CMK (cell line): Measurements from ENCODE around the gene KRTAP12-2.
"Not testable (repeated sequence)": the region's sequence is repeated elsewhere in the genome, so short reads cannot be mapped to it uniquely, and the experiment has no call there.

Experiments used
- DNase-seq: peaks from one replicate; pipeline ENCODE4 v3.0.0-alpha.2; 2010; ENCODE audit warnings: low read depth

The KRTAP12-2 gene

DNA sequence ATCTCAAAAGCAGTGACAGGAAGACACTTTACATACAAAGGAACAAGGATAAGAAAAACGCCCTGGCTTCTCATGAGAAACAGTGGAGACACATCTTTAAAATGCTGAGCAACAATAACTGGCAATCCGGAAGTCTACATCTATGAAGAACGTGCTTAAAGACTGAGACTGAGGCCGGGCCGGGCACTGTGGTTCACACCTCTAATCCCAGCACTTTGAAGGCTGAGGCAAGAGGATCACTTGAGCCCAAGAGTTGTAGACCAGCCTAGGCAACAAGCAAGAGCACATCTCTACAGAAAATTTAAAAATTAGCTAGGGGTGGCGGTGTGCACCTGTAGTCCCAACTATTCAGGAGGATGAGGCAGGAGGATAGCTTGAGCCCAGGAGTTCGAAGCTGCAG is 17.4 kb upstream of the KRTAP12-2 start:
- DNase-seq: no peak

DNA sequence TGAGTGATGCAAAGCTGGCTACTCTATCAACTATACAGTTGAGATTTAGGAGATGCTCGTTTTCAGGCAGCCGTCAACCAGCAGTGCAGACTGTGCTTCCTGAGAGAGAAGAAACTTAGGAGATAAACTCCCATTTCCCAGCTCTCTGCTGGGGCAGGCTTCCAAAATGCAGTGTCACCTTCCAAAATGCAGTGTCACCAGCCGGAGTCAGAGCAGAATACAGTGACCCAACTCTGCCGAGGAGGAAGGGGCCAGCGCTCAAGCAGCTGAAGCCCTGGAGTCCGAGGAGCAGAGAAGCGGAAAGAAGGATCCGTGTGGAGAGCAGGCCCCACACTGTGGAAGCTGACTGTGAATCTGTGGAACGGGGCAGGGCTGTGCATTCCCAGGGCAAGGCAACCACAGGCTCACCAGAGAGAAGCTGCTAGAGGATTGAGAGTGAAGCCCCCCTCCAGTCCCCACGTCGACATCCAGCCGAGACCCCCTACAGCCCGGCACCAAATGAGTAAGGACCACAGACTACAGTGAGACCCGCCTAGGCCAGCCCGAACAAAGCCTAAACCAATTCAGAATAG is 15.9 kb upstream of the KRTAP12-2 start:
- DNase-seq: no peak

DNA sequence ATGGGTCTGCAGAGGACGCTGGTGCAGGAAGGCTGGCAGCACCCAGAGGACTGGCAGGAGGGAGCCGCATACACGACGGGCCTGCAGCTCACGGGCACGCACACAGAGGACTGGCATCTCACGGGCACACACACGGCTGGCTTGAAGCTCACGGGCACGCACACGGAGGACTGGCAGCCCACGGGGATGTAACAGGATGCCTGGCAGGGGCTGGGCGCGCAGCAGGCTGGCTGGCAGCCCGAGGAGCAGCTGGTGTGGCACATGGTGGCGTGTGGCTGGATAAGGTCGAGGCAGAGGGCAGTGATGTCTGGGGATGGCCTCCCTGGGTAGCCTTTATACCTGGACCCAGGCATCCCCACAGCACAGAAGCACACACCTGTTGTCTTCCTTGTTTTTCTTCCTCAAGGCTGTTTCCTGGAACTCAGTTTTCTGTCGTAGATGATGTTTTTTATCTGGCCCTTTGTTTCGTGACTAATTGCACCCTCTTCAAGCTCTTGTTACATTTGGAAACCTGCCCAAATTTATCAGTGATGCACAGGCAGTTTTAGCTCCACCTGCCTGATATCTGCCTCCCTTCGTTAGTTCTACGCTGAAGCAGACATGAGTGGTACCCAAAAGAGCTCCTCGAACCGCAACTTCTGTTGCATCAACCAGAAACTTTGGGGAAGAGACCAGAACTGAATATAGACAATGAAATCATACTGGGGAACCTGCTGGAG is 15.3 kb upstream of the KRTAP12-2 start, which contains the start of gene KRTAP12-1:
Gene KRTAP12-1 (minus strand): TSS at position 303 of the 719 bp plus-strand sequence. CDS start 40 bp downstream, at position 263.
- DNase-seq: no peak

DNA sequence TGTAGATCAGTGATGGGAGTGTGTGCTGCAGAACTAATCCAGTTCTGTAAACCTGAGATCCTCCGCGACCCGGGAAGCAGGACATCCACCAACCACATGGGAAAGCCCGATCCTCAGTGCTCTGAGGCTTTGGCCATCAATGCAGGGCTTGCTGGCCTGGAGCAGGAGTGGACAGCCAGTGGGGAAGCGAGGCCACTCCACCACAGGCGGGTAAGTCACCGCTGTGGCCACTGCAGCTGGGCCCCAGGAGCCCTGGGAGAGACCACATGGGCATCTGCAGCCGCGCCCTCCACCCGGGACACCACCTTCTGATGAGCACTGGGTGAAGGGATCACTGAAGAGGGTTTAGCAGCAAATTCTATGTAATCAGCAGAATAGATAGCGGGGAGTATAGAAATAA is 14.4 kb upstream of the KRTAP12-2 start:
- no peak for DNase-seq

DNA sequence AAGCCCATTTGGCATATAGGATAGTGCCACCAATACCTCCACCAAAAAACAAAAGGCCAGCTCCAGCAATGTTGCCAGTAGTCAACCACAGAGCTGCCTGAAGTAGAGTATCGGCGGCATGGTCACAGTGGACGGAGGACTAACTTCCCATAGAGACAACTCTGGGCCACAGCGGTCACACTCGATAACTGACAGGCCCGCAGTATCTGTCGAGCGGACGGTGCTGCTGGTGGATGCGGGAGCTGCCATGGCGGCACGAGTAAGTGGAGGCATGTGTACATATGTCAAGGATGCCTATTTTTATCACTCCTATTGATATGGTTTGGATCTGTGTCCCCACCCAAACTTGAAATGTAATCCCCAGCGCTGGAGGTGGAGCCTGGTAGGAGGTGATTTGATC is 11.2 kb upstream of the KRTAP12-2 start:
- no peak for DNase-seq

DNA sequence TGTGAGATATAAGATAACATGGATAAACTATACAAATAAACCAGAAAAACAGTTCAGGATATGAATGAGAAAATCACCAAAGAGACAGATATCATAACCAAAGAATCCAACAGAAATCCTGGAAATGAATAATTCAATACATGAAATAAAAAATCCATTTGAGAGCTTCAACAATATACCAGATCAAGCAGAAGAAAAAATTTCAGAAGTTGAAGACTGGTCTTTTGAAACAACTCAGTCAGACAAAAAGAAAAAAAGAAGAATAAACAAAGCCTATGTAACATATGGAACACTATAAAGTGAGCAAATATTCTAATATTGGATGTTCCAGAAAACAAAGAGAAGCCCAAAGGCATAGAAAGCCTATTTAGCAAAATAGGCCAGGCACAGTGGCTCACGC is 5.2 kb upstream of the KRTAP12-2 start:
- DNase-seq: no peak

DNA sequence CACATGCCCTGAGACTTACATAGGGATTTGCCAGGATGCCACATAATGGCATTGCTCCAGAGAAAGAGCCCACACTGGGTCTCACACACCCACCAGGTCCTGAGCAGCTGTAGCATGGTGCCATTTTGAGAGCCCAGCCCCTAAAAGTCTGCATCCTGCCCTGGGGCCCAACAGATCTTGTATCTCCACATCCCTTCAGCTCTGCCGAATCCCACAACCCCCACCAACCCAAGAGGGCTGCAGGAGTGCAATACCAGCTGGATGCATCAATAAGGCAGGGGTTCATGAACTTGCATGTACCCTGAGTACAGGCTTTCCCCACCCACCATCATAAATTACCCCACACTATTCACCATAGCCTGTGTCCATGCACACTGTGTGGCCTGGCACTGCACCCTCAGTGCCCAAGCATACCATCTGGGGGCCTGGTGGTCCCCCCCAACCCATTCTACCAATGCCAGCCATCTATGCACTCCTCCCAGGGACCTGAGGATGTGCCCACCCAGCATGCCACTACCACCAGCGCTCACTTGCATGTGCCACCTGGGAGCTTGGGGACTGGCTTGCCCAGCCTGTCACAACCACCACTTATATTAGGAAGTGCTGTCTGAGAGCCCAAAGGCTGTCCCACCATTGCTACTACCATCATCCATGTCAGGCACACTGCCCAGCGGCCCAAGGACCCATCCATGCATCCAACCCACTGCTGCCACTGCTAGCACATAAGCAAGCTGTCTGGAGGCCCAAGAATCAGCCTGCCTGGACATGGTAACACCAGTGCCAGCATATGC is 4.1 kb upstream of the KRTAP12-2 start:
- DNase-seq: no peak

DNA sequence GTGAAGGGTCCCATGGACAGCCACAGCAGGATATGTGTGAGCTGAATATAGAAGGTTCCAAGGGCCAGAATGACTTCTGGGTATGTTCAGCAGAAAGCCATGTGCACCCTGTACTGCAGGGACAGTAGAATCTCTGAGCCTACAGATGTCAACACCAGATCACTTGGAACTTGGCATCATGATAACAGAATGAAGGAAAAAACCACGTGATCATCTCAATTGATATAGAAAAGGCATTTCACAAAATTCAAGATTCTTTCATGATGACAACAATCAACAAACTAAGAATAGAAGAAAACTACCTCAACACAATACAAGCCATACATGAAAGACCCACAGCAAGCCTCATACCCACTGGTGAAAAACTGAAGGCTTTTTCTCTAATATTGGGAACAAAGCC is 885 bp upstream of the KRTAP12-2 start:
- DNase-seq: no peak

DNA sequence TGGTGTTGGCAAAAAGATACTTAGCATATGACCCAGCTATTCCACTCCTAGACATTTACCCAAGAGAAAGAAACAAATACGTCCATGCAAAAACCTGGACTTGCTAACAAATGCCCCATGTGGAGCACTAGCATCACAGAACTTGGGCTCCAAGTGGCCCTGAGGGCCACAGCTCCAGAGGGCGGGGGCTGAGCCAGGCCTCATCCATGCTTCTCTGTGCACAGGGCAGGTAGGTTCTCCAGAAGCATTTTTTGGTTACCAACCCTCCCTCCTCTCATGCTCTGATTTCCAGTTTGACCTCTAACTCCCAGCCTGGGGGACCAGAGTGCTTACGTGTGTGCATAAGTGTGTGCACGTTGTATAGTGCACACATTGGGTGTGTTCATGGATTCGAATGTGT is 2.0 kb downstream of the KRTAP12-2 start:
- DNase-seq: no peak

DNA sequence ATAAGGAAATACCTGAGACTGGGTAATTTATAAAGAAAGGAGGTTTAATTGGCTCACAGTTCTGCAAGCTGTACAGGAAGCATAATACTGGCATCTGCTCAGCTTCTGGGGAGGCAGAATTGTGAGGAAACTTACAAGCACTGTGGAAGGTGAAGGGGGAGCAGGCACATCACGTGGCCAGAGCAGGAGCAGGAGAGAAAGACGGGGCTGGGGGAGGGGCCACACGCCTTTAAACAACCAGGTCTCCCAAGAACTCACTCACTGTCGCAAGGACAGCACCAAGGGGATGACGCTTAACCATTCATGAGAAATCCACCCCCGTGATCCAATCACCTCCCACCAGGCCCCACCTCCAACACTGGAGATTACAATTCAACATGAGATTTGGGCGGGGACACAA is 5.2 kb downstream of the KRTAP12-2 start:
- DNase-seq: not testable (repeated sequence)

DNA sequence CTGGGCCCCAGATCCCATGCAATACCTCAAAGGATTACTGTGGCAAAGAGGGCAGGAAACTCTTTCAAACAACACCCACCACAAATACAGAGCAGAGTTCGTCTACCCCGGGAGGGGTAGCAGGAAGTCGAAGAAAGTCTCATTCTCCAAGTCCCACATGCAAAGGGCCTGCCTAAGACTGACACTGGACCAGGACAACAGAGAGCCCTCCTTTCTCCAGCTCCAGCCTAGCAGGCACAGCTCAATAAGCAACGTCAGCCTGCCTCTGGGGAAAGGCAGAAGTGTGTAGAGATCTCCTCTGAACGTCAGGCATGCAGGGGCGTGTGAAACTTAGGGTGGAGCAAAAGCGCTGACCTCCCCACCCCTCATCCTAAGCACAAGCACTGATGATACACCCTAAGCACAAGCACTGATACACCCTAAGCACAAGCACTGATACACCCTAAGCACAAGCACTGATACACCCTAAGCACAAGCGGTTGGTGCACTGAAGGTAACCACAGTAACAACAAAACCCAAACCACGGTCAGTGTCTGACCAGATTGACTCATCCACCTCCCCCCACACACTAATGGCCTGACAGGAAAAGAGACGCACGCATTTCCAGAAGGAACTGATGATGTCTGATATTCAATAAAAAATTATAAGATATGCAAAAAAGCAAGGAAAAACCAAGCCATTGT is 7.7 kb downstream of the KRTAP12-2 start:
- DNase-seq: no peak

DNA sequence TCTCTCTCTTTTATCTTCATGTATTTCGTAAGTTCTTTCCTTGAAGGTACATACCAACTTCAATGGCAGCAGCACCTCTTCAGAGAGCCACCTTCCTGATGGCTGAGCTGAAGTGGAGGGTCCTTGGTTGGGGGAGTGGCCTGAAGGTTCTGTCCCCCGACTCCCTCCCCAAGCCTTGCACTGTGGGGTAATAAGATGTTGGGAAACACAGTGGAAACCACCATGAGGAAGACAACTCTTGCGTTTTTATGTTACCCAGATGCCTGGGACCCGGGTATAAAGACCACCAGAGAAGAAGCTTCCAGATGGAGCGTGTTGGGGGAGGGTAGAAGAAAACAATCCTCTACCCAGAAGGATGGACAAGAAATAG is 8.2 kb downstream of the KRTAP12-2 start:
- no peak for DNase-seq

DNA sequence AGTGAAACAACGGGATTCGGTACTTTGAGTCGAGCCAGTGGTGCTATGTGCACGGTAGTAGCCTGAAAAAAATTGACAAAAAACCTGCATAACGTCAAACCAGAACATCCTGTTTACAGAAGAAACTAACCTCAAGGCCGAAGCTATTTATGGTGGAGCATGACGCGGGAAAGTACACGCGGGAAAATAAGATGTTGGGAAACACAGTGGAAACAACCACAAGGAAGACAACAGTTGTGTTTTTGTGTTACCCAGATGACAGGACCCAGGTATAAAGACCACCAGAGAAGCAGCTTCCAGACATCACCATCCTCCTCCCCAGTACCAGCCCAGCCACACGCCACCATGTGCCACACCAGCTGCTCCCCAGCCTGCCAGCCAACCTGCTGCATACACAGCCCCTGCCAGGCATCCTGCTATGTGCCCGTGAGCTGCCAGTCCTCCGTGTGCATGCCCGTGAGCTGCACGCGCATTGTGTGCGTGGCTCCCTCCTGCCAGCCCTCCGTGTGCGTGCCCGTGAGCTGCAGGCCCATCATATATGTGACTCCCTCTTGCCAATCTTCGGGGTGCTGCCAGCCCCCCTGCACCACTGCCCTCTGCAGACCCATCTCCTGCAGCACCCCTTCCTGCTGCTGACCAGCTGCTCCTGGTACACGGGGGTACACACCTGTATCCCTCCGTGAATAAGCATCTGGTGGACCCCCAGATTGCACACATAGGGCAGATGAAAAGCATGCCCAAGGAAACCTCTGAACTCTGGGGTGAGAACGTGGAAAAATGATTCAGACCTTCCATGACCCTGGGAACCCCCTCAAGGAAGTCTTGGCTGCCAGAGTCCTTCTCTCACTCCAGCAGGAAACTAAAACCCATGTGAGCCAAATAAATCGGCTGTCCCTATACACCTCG is 8.8 kb downstream of the KRTAP12-2 start, which contains the start of gene KRTAP12-3:
Gene KRTAP12-3 (plus strand): TSS at position 298 of the 906 bp plus-strand sequence. CDS start 48 bp downstream, at position 346.
- DNase-seq: no peak

DNA sequence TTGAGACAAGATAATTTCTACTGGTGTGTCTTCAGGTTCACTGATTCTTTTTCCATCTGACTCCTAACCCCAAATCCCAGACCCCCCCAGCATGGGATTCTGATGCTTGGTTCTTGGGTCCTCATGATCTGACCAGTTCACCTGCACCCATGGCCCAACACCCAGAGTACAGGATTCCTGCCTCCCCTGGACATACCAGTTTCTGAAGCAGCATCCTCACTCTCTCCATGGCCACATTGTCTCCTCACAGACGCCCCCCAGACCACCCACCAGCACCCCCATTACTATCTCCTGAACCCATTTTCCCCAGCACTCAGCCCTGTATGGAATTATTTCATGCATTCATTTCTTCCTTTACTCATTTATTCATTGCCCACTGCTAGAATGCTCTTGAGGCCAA is 9.9 kb downstream of the KRTAP12-2 start:
- DNase-seq: no peak

DNA sequence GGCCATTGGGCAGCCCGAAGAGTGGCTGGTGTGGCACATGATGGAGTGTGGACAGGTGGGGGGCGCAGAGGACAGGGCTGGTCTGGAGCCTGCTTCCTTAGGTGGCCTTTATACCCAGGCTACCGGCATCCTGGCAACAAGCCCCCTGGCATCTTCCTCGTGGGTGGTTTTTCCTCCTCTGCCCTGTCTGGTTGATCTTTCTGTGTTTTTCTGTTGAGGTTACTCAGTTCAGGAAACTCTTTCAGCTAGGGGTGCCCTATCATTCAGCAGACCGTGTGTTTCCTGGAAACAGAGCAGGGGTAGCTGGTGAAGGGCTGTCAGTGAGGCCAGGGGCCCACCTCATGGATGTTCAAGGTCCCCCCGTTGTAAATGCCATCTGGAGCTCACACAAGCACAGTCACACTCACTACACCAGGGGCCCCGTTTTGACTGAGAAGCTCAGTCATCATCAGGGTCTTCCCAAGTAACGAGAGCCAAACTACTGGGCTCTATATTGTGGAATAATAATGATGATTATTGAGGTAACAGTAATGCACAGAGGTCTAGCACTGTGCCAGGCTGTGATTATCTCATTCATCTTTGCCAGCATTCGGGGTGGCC is 12.1 kb downstream of the KRTAP12-2 start, which contains the start of gene KRTAP12-4:
Gene KRTAP12-4 (minus strand): TSS at position 84 of the 600 bp plus-strand sequence. CDS start 45 bp downstream, at position 39.
- DNase-seq: no peak

DNA sequence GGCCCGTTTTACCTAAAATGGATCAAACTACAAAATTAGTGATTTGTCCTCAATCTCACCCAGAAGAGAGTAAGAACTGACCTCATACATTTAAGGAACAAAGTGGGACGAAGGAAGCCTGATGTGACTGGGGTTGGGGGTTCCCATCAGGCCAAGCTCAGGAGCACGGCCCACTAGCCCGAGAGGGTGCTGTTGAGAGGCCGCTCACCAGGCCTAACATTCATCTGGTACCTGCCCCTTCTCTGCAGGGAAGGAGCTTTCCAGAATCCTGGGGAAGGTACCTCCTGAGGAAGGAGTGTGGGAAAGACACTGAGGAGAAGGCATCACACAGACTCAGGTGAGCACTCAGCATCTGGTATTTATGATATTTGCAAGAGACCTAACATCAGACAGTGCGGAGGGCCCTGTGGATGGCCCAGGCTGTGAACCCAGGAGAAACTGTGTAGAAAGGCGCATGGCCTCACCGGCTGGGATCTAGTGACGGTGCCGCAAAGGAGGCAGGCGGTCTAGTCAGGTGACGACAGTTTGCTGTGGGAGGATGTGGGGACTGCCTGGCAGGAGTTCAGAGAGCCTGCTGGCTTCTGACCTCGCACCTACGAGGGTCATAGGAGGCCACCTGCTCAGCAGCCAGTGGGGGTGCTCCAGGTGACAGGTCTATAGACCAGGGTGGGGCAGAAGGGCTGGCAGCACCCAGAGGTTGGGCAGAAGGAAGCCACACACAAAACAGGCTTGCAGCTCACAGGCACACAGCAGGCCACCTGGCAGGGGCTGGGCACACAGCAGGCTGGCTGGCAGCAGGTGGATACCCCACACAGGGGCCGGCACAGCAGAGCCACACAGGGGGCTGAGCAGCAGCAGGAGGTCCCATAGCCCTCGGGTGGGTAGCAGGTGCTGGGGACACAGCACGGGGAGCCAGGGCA is 12.8 kb downstream of the KRTAP12-2 start:
- DNase-seq: no peak

DNA sequence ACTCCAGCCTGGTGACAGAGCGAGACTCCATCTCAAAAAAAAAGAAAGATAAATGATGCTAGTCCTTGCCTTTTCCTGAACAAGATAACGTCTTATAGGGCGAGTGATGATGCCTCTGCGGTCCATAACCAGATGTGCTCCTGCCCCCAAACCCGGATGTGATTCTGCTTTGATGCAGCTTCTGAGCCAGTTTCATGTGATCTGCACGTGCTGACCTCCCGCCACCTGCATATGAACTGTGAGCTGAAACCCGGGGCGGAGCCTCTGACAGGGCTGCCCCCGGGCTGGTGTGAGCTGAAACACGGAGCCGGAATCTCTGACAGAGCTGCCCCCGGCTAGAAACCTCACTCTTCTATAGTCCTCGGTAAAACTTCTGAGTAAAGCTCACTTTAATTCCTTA is 13.6 kb downstream of the KRTAP12-2 start:
- DNase-seq: no peak

DNA sequence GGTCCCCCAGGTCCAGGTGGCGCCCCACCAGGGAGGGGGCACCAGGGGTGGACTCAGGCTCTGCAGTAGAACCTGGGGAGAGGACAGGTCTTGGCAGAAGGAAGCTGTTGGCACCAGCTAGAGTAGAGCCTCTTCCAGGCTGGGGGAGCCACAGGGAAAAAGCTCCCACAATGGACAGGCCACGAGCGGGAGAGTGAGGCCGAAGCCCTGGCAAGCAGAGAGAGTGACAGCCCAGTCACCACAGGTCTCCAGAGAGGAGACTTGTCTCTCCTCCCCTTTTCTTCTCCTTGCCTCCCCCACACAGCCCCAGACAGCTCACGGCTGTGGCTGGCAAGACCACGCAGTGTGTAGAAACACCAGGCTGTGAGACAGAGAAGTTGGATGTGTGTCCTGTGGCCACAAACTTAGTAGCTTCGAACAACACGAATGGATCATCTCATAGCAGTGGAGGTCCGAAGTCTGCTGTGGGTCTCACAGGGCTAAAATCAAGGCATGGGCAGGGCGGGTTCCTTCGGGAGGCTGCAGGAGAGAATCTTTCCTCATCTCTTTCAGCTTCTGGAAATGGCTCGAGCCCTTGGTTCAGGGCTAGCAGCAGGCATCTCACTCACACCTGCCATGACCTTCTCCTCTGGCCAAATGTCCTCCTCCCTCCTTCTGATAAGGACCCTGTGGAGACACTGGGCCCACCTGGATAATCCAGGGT is 15.6 kb downstream of the KRTAP12-2 start:
- no peak for DNase-seq
